GM21528 (cell line): ENCODE data around the gene CDCA8.
"Not testable (repeated sequence)": the region's sequence is repeated elsewhere in the genome, so short reads cannot be mapped to it uniquely, and the experiment has no call there.

Source experiments
- ATAC-seq: cut with Tn5 transposase; IDR thresholded peaks from one replicate; pipeline ENCODE4 v1.9.1; 2021; ENCODE audit warnings: mild to moderate bottlenecking, moderate library complexity; ENCODE audit not compliant: unreplicated experiment, low FRiP score

CDCA8 gene

DNA sequence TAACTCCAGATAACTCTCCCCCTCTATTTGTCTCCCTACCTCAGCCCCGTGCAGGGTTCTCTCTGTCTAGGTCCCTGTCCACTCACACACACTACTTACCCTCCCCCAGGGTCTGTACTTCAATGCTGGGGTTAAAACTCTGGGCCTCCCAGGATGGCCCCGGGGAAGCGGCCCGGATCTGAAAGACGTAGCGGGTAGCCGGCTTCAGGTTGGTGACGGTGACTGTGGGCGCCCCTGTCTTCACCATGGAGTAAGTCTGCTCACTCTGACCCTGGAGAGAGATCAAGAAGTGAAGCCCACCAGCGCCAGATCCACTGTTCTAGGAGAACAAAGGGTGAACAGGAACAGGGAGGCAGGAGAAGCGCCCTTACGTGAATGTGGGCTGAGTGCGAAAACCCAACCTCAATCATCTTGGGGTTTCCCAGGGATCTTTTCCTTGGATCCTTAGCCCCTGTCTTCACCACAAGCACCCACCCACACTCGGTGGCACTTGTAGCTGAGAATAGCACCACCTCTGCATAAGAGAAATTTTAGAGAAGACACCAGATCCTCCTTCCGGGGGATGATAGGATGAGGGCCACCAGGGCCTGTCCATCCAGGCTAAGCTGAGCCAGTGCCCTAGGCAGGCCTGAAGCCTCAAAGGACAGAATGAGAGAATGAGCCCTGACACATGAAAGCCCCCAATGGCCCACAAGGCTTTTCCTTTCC lies 39.1 kb downstream of the CDCA8 start:
- no peak for ATAC-seq

DNA sequence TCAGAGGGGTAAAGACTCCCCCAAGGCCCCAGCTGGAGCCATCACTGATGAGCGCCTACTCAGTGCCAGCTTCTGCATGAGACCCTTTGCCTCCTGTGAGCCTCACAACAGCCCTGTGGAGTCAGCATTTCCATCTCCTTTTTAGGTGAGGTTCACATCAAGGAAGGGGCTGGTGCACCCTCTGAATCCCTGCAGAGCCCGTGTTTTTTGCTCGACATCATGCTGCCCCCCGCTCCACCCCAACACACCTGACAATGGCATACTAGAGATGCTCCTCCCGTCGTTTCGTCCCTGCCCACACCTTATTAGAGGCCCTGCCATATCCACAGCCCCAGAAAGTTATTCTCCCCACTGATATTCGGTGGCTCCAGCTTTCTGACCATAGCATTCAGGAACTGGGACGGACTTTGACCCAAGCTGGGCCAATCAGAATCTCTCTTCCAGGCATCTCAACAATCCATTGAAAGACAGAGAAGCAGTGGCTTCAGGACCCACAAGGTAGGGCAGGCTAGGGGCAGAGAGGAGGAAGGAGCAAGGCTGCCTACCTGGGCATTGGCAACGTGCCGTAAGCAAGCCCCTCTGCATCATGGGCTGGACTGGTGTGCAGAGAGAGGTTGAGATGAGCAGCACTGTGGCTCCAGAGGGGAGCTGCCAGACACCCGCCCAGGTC lies 39.9 kb downstream of the CDCA8 start:
- no peak for ATAC-seq

DNA sequence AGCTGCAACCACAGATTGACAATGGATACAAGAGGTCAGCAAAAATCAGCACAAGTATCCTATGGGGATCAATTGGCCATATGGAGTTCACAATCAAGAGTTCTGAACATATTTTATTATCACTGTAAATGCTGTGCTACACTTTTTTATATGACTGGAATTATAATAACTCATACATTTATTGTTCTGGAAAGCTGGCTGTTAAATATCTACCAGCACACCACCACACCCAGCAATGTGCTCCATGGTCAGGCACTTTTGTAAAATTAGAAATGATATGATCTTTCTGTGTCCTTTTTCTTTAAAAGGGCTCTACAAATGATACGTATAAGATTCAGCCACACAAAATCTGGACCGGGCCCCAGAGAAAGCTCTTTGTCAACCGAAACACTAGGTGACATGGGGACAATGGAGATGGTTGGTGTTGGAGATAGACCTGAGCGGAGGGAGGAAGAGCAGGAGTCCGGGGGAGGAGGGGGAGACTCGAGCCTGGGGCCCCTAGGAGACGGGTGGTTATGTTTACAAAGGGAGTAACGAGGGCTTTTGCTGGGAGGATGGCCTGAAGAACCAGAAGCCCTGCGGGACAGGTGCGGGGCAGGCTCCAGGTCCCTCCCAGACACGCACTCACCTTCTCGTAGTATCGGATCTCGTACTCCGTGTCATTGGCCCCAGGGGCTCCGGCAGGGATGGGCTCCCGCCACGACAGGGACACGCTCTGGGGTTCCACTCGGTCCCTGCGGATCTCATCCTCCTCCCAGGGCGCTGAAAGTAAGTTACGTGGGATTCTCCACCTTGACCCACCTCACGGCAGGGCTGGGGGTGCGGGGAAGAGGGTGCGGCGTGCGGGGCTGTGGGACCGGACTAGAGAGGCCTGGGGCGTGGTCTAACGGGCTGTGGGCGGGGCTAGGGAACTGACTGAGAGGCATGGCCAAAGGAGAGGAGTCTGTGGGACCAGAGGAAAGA lies 42.6 kb downstream of the CDCA8 start:
- no peak for ATAC-seq

DNA sequence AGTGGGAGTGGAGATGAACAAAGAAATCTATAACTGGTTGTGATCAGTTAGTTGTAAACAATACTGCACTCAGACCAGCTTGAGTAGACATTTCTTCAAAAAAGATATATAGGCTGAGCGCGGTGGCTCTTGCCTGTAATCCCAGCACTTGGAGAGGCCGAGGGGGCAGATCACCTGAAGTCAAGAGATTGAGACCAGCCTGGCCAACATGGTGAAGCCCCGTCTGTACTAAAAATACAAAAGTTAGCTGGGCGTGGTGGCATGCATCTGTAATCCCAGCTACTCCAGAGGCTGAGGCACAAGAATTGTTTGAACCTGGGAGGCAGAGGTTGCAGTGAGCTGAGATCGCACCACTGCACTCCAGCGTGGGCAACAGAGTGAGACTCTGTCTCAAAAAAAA lies 45.7 kb downstream of the CDCA8 start:
- not testable (repeated sequence) for ATAC-seq

DNA sequence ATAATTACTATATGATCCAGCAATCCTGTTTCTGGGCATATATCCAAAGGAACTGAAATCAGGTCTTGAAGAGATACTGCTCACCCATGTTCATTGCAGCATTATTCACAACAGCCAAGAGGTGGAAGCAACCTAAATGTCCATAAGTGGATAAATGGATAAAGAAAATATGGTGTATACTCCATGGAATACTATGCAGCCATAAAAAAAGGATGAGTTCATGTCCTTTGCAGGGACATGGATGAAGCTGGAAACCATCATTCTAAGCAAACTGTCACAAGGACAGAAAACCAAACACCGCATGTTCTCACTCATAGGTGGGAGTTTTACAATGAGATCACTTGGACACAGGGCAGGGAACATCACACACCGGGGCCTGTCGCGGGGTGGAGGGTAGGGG lies 46.3 kb downstream of the CDCA8 start:
- ATAC-seq = not testable (repeated sequence)

DNA sequence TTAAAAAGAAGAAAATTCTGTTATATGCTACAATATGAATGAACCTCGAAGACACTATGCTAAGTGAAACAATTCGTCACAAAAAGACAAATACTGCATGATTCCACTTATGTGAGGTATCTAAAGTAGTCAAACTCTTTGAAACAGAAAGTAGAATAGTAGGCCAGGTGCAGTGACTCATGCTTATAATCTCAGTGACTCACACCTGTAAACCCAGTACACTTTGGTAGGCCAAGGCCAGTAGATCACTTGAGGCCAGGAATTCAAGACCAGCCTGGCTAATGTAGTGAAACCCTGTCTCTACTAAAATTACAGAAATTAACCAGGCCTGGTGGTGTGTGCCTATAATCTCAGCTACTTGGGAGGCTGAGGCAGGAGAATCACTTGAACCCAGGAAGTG lies 46.9 kb downstream of the CDCA8 start:
- ATAC-seq = no peak

DNA sequence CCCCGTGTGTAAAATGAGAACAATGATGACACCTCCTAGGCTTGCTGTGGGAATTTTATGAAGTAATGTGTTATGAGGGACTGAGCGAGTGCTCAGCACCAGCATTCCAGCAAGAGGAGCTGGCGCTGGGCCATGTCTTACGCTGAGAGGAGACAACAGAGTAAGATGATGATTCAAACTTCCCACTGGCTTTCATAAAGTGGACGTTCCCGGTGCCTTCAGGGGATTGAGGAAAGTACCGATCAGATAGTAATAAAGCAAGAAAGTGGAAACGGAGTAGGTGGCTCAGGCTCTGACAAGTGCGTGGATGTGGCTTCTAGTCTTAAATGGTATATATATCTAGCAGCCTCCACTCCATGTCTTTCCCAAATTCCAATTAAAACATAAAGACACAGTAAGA lies 48.8 kb downstream of the CDCA8 start:
- no peak for ATAC-seq

DNA sequence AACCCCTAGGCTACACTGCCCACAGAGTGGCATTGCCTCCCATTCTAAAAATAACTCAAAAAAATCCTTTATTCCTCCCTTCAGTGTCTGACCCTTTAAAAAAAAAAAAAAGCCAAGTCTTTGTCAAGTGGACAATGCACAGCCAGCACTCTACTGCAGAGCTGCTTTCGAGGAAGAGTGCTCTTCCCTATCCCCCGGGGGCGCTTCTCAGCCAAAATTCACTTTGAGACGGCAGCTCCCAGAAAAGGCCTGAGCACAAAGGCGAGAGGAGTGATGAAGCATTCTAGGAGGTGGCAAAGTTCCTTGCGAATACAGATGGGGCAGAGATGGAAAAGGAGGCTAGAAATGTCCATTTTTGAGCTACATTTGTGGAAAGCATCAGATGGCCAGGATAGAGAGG lies 49.3 kb downstream of the CDCA8 start:
- ATAC-seq = no peak

DNA sequence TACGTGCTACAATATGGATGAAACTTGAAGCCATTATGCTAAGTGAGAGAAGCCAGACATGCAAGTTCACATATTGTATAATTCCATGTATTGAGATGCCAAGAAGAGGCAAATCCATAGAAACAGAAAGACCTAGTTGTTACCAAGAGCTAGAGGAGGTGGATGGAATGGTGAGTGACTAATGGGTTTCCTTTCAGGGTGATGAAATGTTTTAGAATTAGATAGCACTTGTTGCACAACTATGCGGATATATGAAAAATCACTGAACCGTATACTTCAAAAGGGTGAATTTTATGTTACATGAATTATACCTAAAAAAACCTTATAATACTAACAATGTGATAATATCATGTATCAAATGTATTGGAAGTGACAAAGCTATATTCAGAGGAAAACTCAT lies 54.5 kb downstream of the CDCA8 start:
- ATAC-seq = no peak

DNA sequence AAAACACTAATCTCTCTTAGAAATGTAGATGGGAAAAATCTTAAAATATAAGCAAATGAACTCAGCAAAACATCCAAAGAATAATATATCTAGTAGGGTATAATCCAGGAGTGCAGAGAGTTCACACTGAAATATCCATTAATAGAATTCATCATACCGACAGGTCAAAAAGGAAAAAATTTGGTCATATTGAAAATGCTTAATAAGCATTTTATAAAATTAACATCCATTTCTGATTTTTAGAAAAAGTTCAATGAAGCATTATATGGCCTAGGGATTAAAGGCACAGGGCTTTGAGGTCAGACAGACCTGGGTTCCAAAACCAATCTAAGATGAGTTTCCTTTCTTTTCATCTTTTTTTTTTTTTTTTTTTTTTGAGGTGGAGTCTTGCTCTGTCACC lies 56.2 kb downstream of the CDCA8 start:
- ATAC-seq = no peak

DNA sequence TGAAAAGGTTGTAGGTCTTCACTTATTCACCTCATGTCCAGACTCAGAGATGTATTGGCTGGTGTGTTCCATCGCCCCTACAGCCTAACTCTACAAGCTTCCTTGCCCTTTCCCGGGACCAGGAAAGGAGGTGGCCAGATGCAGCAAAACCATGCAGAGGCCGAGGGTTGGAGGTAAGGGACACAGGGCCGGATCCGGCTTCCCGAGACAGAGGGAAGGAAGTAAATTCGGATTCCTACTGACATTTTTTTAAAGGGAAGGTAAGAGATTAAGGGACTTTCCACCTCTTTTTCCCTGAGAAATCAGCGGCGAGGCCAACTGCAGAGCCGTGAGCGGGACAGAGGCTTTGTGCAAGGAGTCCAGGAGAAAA lies 59.9 kb downstream of the CDCA8 start:
- no peak for ATAC-seq

DNA sequence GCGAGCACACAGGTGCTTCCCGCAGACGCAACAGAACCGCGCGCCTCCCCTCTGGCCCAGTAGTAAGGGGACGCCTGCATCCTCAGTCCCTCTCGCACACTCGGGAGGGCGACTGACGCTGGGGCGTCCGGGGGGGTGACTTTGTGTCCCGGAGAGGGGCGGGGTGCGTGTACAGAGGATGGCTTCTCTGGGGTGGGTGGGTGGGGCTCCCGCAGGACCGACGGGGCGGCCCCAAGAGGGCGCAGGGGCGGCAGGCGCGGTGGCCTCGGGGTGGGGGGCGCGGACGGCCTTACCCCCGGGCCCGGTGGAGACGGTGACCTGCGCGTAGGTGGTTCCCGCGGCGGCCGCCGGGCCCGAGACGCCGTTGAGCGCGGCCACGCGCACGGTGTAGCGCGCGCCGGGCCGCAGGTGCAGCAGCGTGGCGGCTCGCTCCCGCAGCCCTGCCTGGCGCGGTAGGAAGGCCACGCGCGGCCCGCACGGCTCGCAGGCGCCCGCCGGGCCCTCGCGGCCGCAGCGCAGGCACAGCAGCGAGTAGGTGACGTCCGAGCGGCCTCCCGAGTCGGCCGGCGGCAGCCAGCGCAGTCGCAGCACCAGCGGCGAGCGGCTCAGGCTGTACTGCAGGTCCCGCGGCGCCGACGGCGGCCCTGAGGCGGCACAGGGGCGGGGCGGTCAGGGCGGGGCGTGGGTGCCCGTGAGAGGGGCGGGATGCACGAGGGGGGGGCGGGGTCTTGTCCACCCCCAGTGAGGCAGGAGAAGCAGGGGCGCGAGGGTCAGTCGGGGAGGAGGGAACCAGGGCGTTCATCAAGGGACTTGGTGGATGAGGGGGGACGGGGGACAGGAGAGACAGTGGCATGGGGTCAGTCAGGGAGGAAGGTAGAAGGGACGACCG lies 60.5 kb downstream of the CDCA8 start:
- ATAC-seq = no peak

DNA sequence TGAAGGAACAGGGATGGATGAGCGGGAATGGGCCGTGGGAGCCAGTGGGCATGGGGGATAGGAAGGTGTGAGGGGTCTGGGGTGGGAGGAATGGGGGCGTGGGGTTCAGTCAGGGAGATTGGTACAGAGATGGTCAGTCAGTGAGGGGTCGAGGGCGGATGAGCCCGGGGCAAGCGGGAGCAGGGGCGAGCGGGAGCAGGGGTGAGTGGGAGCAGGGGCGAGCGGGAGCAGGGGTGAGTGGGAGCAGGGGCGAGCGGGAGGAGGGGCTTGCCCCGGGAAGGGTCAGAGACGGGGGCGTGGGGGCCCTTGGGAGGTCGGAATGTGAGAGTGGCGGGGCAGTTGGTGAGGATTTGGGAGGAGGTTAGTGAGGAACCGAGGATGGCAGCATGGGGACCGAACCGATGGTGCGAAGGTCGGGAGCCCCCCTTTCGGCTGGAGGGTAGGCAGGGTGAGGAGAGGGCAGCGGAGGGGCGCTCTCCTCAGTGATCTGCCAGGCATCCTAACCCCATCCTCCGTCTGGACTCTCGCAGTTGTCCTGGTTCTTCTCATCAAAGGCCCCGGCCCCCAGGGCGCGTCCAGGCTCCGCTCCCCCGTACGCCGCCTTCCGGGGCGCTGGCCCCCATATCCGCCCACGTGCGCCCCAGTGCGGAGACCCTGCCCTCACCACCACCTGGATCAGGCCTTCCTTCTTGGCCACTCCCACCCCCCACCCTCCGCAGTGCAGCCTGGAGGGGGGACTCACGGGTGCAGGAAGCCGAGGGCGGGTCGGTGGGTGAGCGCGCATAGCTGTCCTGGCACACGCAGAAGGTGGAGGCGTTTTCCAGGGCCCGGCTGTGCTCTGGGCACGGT lies 61.4 kb downstream of the CDCA8 start:
- ATAC-seq = no peak

DNA sequence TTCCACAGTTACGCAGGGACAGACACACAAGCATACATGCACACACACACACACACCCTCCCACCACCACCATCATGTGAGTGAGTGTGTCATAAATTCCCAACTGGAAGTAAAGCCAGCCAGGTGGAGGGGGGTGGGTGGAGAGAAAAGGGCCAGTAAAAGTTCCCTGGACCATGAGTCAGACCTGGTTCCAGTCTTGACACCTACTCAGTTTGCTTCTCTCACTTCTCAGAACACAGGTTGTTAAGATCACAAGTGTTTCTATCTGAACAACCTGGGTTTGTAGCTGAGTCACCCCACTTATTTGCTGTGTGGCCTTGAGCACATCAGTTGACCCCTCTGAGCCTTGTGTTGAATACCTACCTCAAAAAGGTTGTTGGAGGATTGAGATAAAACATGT lies 63.0 kb downstream of the CDCA8 start:
- ATAC-seq = no peak

DNA sequence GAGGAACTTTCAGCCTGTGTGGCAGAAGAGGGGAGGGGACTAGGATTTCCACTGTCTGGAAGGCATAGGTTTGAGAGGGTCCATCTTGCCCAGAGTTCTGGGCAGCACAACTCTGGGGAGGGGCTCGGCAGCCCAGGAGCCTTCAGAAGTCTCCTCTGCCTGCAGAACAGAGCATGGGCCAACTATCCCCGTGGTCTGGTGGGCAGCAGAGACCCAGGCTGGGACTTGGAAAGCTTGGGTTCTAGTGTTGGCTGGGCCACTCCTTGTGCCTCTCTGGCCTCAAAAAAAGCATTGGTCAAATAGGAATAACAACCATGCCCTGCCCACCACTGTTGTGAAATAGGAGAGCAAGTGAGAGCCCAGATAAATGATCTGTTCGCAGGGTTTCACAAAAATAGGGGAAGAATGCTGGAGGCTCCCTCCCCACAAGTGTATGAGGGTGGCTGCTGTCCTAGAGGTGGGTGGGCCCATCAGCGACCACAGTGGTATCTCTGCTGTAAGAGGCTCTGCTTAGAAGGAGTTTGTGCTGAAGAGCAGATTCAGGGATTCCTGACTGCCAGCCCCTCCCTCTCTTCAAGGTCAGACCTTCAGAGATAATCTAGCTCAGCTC lies 63.7 kb downstream of the CDCA8 start:
- ATAC-seq = no peak
